DMS53 (cell line): ENCODE results near the gene C1orf35.
"Not testable (repeated sequence)": the region's sequence is repeated elsewhere in the genome, so short reads cannot be mapped to it uniquely, and the experiment has no call there.

Experiments
- DNase-seq: peaks from one replicate; lab custom pipeline; 2025; lab: John Stamatoyannopoulos, UW

The C1orf35 gene

GRCh38 chr1:228142155-228142691, 39.1 kb upstream of the C1orf35 start:
- DNase-seq, result no peak

- DNase-seq, result peak; percentile 46
These were observed 38.3 kb upstream of the C1orf35 start for GRCh38 chr1:228141226-228142044.

DNA sequence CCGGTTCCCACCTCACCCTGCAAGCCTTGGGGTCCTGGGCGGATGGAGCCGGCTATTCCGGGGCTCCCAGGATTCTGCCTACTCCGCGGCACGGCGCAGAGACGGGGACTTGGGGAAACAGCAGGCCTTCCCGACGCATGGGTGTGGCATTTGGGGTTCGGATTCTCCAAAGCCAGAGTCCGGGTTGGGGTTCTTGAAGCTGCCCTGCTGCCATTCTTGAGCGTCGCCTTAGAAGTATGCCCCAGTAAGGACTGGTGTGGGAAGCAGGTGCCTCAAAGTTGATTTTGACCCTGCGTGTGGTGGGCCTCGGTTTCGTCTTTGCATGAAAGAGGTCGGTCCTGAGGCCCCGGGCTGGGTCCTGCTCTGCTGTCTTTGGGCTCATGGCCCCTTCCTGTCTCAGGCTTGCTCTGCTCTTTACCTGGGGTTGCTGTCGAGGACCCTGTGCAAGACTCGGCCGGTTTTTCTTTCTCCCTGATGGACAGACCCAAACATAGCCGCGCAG, 37.6 kb upstream of the C1orf35 start:
- peak; percentile 50 for DNase-seq

DNA sequence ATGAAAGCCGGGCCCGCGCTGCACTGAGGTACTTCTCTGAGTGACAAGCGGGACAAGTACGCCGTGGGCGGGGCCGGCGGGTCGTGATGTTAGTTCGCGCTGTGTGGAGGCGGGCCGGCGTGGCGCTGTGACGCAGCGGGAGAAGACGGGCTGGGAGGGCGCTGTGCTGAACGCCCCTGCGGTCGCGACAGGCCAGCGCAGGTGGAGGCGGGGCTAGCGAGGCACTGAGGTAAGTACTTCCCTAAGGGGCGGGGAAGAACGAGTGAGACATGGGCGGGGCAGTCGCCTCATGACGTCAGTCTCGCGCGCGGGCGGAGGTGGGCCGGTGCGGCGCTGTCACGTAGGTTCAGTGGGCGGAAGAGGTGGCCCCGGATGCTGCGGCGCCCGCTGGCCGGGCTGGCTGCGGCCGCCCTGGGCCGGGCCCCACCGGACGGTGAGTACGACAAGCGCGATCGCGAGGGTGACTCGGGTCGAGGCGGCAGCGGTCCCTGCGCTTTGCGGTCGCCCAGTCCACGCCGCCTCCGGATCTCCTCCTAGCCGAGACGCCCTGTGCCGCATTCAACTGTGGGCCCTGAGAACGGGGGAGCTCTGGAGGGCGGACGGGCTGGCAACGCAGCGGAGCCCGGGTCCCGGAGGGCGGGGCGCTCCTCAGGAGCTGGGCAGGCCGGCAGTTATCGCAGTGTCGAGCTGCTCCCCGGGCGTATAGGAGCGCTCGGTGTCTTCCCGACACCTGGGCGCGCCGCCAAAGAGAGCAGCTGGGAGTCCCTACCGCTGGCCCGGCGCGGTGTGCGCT, 37.0 kb upstream of the C1orf35 start, which contains the start of gene GUK1:
TSS of gene GUK1 (plus strand) at position 349 of the 793 bp plus-strand sequence. CDS start at position 373, 24 bp downstream.
- peak; percentile 100 for DNase-seq

- DNase-seq, result no peak
These were observed 36.3 kb upstream of the C1orf35 start for GRCh38 chr1:228139406-228139930.

GRCh38 chr1:228136901-228137300, 33.8 kb upstream of the C1orf35 start:
- DNase-seq, result peak; percentile 43

DNA sequence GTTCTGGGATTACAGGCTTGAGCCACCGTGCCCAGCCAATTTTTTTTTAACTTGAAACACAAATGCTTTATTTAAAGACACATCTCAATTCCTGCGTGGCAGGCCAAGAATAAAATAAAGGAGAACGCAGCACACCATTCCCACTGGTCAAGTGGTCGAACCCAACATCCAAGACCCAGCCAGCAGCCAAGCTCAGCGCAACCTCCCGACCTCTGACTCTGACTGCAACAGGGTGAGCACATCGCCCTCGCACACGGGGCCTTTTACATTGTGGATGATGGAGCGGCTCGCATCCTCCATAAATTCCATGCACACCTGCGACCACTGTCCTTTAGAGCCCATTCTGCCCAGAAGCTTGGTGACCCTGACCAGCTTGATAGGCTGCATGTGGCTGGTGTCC, 31.5 kb upstream of the C1orf35 start:
- no peak for DNase-seq

- DNase-seq, result no peak
These were observed 28.6 kb upstream of the C1orf35 start for GRCh38 chr1:228131766-228132165.

GRCh38 chr1:228125185-228125584, 22.1 kb upstream of the C1orf35 start:
- no peak for DNase-seq

DNA sequence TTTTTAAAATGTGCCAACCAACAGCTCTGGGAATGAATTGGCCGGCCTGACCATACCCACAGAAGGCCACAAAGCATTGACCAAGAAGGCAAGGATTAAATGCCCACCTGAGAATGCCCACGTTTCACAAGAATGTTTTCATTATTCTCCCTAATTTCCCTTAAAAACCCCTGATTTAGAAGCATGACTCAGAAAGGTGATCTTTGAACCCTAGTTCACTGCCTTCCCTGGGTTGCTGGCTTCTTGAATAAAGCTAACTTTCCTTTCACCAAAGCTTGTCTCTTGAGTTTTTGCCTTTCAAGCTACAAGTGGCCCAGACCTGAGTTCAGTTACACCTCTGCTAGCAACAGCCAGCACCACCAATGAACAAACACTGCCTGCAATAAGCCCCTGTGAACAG, 20.4 kb upstream of the C1orf35 start:
- DNase-seq, result no peak

- no peak for DNase-seq
These were observed 19.9 kb upstream of the C1orf35 start for GRCh38 chr1:228122921-228123441.

DNA sequence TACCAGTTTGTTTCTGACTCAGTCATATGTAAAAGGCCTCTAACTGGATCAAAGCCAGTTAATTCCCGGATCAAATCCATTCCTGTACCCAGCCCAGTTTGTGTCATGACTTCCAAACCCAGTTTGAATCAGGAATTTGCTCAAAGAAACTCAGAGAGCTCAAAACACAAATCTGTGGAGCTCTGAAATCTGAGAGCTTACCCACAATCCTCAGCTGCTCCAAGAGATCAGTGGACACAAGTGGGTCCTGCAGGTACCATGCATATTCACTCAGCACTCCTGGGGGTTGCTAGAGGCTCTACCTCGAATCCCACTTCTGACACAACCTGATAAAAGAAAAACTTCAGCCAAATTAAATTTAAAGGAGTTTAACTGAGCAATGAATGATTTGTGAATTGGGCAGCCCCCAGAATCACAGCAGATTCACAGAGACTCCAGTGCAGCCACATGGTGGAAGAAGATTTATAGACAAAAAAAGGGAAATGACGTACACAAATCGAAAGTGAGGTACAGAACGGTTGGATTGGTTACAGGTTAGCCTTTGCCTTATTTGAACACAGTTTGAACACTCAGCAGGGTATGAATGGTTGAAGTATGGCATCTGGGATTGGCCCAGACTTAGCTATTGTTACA, 17.8 kb upstream of the C1orf35 start:
- no peak for DNase-seq

DNA sequence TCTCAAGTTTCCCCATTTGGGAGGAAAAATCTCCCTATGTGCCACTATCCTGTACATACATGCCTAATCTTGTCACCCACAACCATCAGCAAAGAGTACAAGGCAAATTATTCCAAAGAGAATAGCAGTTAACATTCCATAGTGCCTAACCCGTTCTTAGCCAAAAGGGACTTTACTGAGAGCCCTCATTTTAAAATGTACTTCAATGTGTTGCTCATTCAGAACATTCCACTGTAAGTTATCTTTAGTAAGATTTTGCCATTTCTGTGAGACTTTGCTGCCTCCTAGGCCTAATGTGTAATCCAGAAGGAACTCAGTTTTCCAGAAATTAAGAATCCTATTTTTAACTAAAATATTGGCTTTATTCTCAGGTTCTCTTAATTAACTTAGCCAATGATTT, 17.2 kb upstream of the C1orf35 start:
- DNase-seq, result no peak

- DNase-seq, result peak; percentile 30
These were observed 14.9 kb upstream of the C1orf35 start for GRCh38 chr1:228118040-228118439.

DNA sequence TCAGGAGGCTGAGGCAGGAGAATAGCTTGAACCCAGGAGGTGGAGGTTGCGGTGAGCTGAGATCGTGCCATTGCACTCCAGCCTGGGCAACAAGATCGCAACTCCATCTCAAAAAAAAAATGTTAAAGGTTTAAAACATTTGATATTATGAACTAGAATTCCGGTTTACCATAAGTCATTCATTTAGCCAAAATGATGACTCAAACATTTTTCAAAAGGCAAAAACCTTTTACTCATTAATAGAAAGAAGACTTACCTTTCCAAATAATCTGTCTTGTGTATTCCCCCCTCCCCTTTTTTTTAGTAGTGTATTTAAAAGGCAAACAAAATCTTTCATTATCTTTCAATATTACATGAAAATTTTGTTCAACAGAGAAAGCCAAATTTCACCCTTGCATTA, 14.2 kb upstream of the C1orf35 start:
- no peak for DNase-seq

GRCh38 chr1:228114827-228115226, 11.7 kb upstream of the C1orf35 start:
- DNase-seq, result no peak

- DNase-seq, result no peak
These were observed 9.5 kb upstream of the C1orf35 start for GRCh38 chr1:228112617-228113016.

- no peak for DNase-seq
These were observed 9.0 kb upstream of the C1orf35 start for GRCh38 chr1:228112167-228112566.

- DNase-seq, result not testable (repeated sequence)
These were observed 8.2 kb upstream of the C1orf35 start for GRCh38 chr1:228111315-228111714.

GRCh38 chr1:228110556-228110955, 7.4 kb upstream of the C1orf35 start:
- no peak for DNase-seq

DNA sequence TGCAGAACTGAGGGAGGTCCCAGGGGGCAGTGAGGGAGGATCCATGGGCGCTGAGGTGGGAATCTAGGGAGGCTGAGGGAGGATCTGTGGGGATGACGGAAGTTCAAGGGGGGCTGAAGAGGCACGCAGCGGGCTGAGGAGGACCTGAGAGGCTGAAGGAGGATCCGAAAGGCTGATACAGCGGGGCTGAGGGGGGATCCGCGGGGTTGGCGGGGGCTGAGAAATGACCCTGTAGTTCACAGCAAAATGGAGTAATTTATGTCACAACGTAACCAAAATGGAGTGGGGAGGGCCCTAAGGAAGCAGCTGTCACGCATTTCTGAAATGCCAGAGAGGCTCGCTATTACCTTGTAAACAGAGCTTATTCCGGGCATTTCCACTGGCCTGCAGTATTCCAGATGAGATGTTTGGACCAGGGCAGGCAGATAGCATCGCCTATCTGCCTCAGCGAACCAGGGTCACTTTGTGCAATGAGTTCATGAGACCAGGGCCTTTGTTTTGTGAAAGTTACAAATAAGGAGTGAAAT, 6.9 kb upstream of the C1orf35 start:
- peak; percentile 65 for DNase-seq
